Endothelial cell of umbilical vein (primary cell): ENCODE data around the gene DMRTB1. TPM values are rescaled to one million over a fixed set of nuclear protein-coding genes. Genes with fewer than 3 reads are reported as not detected.

Source experiments
- BruUV-seq: library from RNA; stranded (reverse); fragments of 400-500 nt; replicated peaks from 2 replicates; lab custom pipeline; 2021; lab: Mats Ljungman, UMichigan
- CTCF ChIA-PET: fragments of 300-600, 350-600 bp; sonication (Branson Sonifier 250); formaldehyde crosslinking; loops from one replicate; lab custom pipeline; 2021; ENCODE audit warnings: antibody characterized with exemption, inconsistent platforms; lab: Charles Lee
- POLR2A ChIA-PET: fragments of 300-600, 350-600 bp; sonication (Branson Sonifier 250); formaldehyde crosslinking; loops from one replicate; lab custom pipeline; 2021; ENCODE audit warnings: antibody characterized with exemption, inconsistent platforms; lab: Charles Lee
- DNase-seq: peaks from one replicate; pipeline ENCODE4 v3.0.0-alpha.2; 2011; ENCODE audit warnings: low read depth, low spot score
- FAIRE-seq: peaks from 2 replicates; lab custom pipeline; 2011; peaks lifted over from hg19 to GRCh38; lab: Jason Lieb, UNC
- H2AFZ ChIP-seq: 2 replicates; pipeline ENCODE4 v1.6.0; 2012; ENCODE audit warnings: low read depth, low read length, control low read depth, inconsistent platforms
- H3K27ac ChIP-seq: 2 replicates; pipeline ENCODE4 v1.5.1; 2011; ENCODE audit warnings: low read depth, mild to moderate bottlenecking, control low read depth, low read length, moderate library complexity; ENCODE audit not compliant: insufficient read depth
- H3K27me3 ChIP-seq, 2 experiments: 2 replicates each; pipeline versions ENCODE4 v1.6.0 to v1.6.1; 2011; ENCODE audit warnings: low read length in 2 of 2, mixed read lengths in 1 of 2; ENCODE audit not compliant: control insufficient read depth in 2 of 2, insufficient read depth in 2 of 2
- H3K36me3 ChIP-seq, 2 experiments: 2 replicates in 1 of 2; 3 replicates in 1 of 2; pipeline ENCODE4 v1.5.1; 2011; ENCODE audit warnings: low read length in 2 of 2, mild to moderate bottlenecking in 1 of 2, moderate library complexity in 1 of 2; ENCODE audit not compliant: control insufficient read depth in 2 of 2, insufficient read depth in 2 of 2; ENCODE audit errors: extremely low read depth in 1 of 2
- H3K4me1 ChIP-seq: 3 replicates; pipeline ENCODE4 v1.5.1; 2011; ENCODE audit warnings: mild to moderate bottlenecking, low read length; ENCODE audit not compliant: control insufficient read depth, insufficient read depth; ENCODE audit errors: extremely low read depth
- H3K4me2 ChIP-seq: 2 replicates; pipeline ENCODE4 v1.6.1; 2011; ENCODE audit warnings: low read length, control low read depth, mixed read lengths; ENCODE audit not compliant: insufficient read depth
- H3K4me3 ChIP-seq, 3 experiments: fragments of 200-600 bp in 1 of 3; sonication (generic), shearing (Covaris generic) in 1 of 3; replicated peaks in 1 of 3; 2 replicates each; pipeline ENCODE4 v1.5.1; 2011 to 2016; ENCODE audit warnings: control low read depth in 3 of 3, low read length in 3 of 3, mild to moderate bottlenecking in 2 of 3, inconsistent platforms in 1 of 3, low read depth in 1 of 3, moderate library complexity in 1 of 3; ENCODE audit not compliant: insufficient read depth in 1 of 3
- H3K79me2 ChIP-seq: 2 replicates; pipeline ENCODE4 v1.6.0; 2012; ENCODE audit warnings: low read length, inconsistent platforms; ENCODE audit not compliant: control insufficient read depth, insufficient read depth
- H3K9ac ChIP-seq: replicated peaks from 2 replicates; pipeline ENCODE3; 2011; ENCODE audit warnings: low read length, control low read depth; ENCODE audit not compliant: insufficient read depth; ENCODE audit errors: extremely low read depth
- H3K9me1 ChIP-seq: replicated peaks from 3 replicates; pipeline ENCODE4 v1.6.0; 2011; ENCODE audit warnings: mild to moderate bottlenecking, low read length; ENCODE audit not compliant: control insufficient read depth, insufficient read depth; ENCODE audit errors: extremely low read depth
- H3K9me3 ChIP-seq: replicated peaks from 2 replicates; pipeline ENCODE4 v1.5.1; 2012; ENCODE audit warnings: low read length, inconsistent platforms; ENCODE audit not compliant: control insufficient read depth, insufficient read depth
- H4K20me1 ChIP-seq: replicated peaks from 2 replicates; pipeline ENCODE3; 2011; ENCODE audit warnings: mild to moderate bottlenecking, low read length; ENCODE audit not compliant: control insufficient read depth, insufficient read depth; ENCODE audit errors: extremely low read depth
- EZH2 ChIP-seq: IDR thresholded peaks from 2 replicates; pipeline ENCODE4 v1.6.1; 2012; ENCODE audit warnings: borderline replicate concordance, low read depth, mild to moderate bottlenecking, moderate library complexity, low read length, inconsistent platforms; ENCODE audit not compliant: severe bottlenecking
- FOS ChIP-seq: IDR thresholded peaks from 2 replicates; pipeline ENCODE4 v1.6.1; 2011; ENCODE audit warnings: mild to moderate bottlenecking, low read length, moderate library complexity, borderline replicate concordance; ENCODE audit not compliant: insufficient read depth
- GATA2 ChIP-seq: IDR thresholded peaks from 2 replicates; pipeline ENCODE4 v1.7.0; 2011; ENCODE audit warnings: low read depth, mild to moderate bottlenecking, moderate library complexity, mixed read lengths, low read length; ENCODE audit not compliant: insufficient read length, insufficient read depth
- JUN ChIP-seq: IDR thresholded peaks from 2 replicates; pipeline ENCODE4 v1.6.1; 2011; ENCODE audit warnings: borderline replicate concordance, low read depth; ENCODE audit not compliant: insufficient read length, insufficient read depth
- MYC ChIP-seq: IDR thresholded peaks from one replicate; pipeline ENCODE4 v1.6.1; 2011; ENCODE audit warnings: mild to moderate bottlenecking, low read depth, low read length
- POLR2A ChIP-seq: IDR thresholded peaks from 2 replicates; pipeline ENCODE4 v1.6.1; 2012; ENCODE audit warnings: low read depth, mild to moderate bottlenecking, control low read depth, low read length
- POLR2AphosphoS5 ChIP-seq: IDR thresholded peaks from 2 replicates; pipeline ENCODE4 v1.6.1; 2012; ENCODE audit warnings: low read depth, mild to moderate bottlenecking, control low read depth, low read length, moderate library complexity; ENCODE audit not compliant: insufficient read depth
- dilution Hi-C: fragments of 300-500 bp; cut with MboI; formaldehyde crosslinking; loops from one replicate; pipeline ENCODE4 v1.15.0; 2019; ENCODE audit warnings: low sequenced_read_pairs; ENCODE audit not compliant: extremely low pct_ligation_motif_present
- intact Hi-C: fragments of 100-400 bp; cut with micrococcal nuclease; formaldehyde crosslinking; loops from one replicate; pipeline ENCODE4 v1.10.0; 2022
- polyA plus RNA-seq, 4 experiments: library from polyadenylated mRNA; depleted of rRNA in 3 of 4; stranded (reverse) in 3 of 4; unstranded in 1 of 4; fragments of >200 nt; gene quantifications; 2 replicates each; pipeline versions ENCODE4 v1.2.1 to v1.2.3, GENCODE V29; 2011 to 2012; ENCODE audit warnings: missing spikeins in 1 of 4
- total RNA-seq: library from RNA; stranded (reverse); gene quantifications from 2 replicates; pipeline ENCODE4 v1.2.3, GENCODE V29; 2021
- TF ChIP-seq, protein P1 (sequence below): IDR thresholded peaks from 2 replicates; pipeline ENCODE4 v1.6.1; 2011; ENCODE audit not compliant: insufficient read depth, insufficient read length
- TF ChIP-seq, protein P2 (sequence below), 2 donors: IDR thresholded peaks; 1 replicate in 1 of 2; 2 replicates in 1 of 2; pipeline ENCODE4 v1.5.1; 2011; ENCODE audit warnings: low read length in 2 of 2, mild to moderate bottlenecking in 2 of 2, moderate library complexity in 2 of 2, control low read depth in 1 of 2, inconsistent platforms in 1 of 2, low read depth in 1 of 2; ENCODE audit not compliant: insufficient read depth in 1 of 2; ENCODE audit errors: extremely low read depth in 1 of 2

The DMRTB1 gene
- total and polyA plus RNA-seq, 2 donors (not counting 3 experiments of a cell fraction or from before 2014, with no cell fraction given) = not detected

DNA sequence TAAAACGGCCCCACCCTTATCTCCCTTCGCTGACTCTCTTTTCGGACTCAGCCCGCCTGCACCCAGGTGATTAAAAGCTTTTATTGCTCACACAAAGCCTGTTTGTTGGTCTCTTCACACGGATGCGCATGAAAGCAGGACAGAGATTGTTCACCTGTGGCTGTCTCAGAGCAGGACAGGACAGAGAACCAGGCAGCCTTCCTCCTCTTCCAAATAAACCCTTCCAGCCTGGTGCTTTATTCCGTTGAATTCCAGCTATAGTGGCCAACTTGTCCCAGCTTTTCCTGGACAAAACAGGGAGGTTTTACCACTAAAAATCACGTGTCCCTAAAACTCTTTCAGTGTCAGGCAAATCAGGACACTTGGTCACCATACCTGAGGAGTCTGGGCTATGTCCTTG is 9.5 kb upstream of the DMRTB1 start:
- H3K27ac ChIP-seq = no peak overlapping the region
- no peaks in the 10 kb centered on the region for H3K9me3 ChIP-seq
- no peaks in the 10 kb centered on the region for H3K79me2 ChIP-seq
- H2AFZ ChIP-seq = no peak overlapping the region
- ChIA-PET POLR2A (no interaction called here), CTCF (no interaction called here)
- intact Hi-C loops = no loop called here
- no peak for FAIRE-seq
- no peak overlapping the region for H3K4me3 ChIP-seq
- dilution Hi-C loops = no loop called here
- H3K4me2 ChIP-seq = no peak overlapping the region
- TF ChIP-seq POLR2A (no peak), MYC (no peak), EZH2 (no peak), FOS (no peak), GATA2 (no peak), JUN (no peak), POLR2AphosphoS5 (no peak)
- TF ChIP-seq, protein P1, sequence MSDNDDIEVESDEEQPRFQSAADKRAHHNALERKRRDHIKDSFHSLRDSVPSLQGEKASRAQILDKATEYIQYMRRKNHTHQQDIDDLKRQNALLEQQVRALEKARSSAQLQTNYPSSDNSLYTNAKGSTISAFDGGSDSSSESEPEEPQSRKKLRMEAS = no peak
- TF ChIP-seq, protein P2, sequence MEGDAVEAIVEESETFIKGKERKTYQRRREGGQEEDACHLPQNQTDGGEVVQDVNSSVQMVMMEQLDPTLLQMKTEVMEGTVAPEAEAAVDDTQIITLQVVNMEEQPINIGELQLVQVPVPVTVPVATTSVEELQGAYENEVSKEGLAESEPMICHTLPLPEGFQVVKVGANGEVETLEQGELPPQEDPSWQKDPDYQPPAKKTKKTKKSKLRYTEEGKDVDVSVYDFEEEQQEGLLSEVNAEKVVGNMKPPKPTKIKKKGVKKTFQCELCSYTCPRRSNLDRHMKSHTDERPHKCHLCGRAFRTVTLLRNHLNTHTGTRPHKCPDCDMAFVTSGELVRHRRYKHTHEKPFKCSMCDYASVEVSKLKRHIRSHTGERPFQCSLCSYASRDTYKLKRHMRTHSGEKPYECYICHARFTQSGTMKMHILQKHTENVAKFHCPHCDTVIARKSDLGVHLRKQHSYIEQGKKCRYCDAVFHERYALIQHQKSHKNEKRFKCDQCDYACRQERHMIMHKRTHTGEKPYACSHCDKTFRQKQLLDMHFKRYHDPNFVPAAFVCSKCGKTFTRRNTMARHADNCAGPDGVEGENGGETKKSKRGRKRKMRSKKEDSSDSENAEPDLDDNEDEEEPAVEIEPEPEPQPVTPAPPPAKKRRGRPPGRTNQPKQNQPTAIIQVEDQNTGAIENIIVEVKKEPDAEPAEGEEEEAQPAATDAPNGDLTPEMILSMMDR (IDR thresholded peaks at IDR 0.05; ENCODE audit: extremely low read depth in 1 of 2, insufficient read depth in 1 of 2, low read depth in 1 of 2, low read length in 2 of 2) = no peak
- no peaks in the 10 kb centered on the region for H3K9me1 ChIP-seq
- H4K20me1 ChIP-seq = no peaks in the 10 kb centered on the region
- peaks cover 23 to 52% of the 10 kb centered on the region in 2 experiments for H3K27me3 ChIP-seq
- no peak for DNase-seq
- H3K36me3 ChIP-seq = no peaks in the 10 kb centered on the region
- no TSS peak for BruUV-seq
- H3K9ac ChIP-seq = no peak overlapping the region
- no peaks in the 10 kb centered on the region for H3K4me1 ChIP-seq
